GM13976 (cell line): ENCODE measurements around the gene OR6J1.

Experiments
- DNase-seq: peaks from one replicate; pipeline ENCODE4 v3.0.0; 2012; ENCODE audit warnings: low spot score
- in situ Hi-C: fragments of 300-500 bp; cut with MboI; formaldehyde crosslinking; loops from one replicate; pipeline ENCODE4 v1.12.0; 2022; ENCODE audit warnings: low sequenced_read_pairs, mixed read lengths, inconsistent platforms; ENCODE audit not compliant: unreplicated experiment
- TF ChIP-seq, protein P1 (sequence below): IDR thresholded peaks from 2 replicates; pipeline ENCODE4 v1.5.1; 2012; ENCODE audit warnings: borderline replicate concordance, mild to moderate bottlenecking; ENCODE audit not compliant: insufficient read depth; ENCODE audit errors: extremely low read depth, missing control alignments, control extremely low read depth

The OR6J1 gene

GRCh38 chr14:22607291-22607690 lies 36.9 kb downstream of the OR6J1 start:
- in situ Hi-C loops: no loop called here
- DNase-seq: no peak
- TF ChIP-seq, protein P1, sequence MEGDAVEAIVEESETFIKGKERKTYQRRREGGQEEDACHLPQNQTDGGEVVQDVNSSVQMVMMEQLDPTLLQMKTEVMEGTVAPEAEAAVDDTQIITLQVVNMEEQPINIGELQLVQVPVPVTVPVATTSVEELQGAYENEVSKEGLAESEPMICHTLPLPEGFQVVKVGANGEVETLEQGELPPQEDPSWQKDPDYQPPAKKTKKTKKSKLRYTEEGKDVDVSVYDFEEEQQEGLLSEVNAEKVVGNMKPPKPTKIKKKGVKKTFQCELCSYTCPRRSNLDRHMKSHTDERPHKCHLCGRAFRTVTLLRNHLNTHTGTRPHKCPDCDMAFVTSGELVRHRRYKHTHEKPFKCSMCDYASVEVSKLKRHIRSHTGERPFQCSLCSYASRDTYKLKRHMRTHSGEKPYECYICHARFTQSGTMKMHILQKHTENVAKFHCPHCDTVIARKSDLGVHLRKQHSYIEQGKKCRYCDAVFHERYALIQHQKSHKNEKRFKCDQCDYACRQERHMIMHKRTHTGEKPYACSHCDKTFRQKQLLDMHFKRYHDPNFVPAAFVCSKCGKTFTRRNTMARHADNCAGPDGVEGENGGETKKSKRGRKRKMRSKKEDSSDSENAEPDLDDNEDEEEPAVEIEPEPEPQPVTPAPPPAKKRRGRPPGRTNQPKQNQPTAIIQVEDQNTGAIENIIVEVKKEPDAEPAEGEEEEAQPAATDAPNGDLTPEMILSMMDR: no peak

- in situ Hi-C loops: no loop called here
- TF ChIP-seq, protein P1: no peak
- no peak for DNase-seq
These were observed 37.8 kb downstream of the OR6J1 start for GRCh38 chr14:22606380-22606779.

GRCh38 chr14:22602862-22603261 lies 41.3 kb downstream of the OR6J1 start:
- TF ChIP-seq, protein P1: no peak
- in situ Hi-C loops: no loop called here
- no peak for DNase-seq

DNA sequence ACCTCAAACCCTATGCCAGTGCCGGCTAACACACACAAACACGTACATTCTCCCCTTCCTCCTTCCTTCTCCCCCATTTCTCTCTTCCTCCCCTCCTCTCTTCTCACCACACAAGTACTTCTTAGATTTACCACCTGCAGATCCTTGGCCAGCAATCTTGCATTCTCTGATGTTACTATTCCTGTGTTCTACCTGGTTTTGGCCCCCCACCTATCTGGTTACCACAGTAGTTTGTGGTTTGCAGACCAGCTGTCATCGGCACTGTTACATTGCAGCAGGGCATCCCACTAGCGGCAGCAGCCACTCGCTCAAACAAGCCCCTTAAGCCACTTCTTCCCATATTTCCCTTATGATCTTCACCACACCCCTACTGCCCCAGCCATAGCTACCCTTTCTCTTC lies 42.2 kb downstream of the OR6J1 start:
- in situ Hi-C loops: no loop called here
- TF ChIP-seq, protein P1: no peak
- DNase-seq: no peak

DNA sequence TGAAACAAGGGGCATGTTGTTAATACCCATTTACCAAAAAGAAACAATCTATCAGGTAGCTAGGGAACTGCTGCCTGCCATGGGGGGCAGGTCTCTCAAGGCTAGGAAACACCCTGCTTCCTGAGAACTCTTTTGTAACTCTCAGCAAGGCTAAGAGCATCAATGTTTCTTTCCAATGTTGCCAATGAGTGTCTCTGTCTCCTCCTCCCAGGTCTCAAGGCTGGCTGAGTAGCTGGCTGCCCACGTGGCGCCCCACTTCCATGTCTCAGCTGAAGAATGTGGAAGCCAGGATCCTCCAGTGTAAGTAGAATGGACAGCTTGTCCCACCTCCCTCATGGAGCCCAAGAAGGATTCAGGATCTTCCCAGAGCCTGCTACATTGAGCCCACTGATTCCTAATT lies 42.7 kb downstream of the OR6J1 start:
- DNase-seq: no peak
- TF ChIP-seq, protein P1: no peak
- in situ Hi-C loops: no loop called here

DNA sequence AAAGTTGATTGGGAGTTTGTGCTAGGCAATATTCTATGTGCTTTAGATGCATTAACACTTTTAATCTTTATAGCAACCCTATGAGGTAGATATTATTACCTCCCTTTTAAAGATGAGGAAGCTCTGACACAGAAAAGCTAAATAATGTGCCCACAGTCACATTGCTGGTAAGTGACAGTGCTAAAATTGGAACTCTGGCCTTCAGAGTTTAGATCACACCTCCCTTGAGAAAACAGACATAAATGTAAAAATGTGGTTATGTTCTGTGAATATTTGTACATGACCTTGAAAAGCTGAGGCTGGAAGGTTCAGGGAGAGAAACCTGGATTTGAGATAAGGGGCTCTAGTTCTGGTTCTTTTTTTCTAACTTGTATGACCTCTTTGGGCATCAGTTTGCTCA lies 44.1 kb downstream of the OR6J1 start:
- TF ChIP-seq, protein P1: no peak
- in situ Hi-C loops: no loop called here
- no peak for DNase-seq

DNA sequence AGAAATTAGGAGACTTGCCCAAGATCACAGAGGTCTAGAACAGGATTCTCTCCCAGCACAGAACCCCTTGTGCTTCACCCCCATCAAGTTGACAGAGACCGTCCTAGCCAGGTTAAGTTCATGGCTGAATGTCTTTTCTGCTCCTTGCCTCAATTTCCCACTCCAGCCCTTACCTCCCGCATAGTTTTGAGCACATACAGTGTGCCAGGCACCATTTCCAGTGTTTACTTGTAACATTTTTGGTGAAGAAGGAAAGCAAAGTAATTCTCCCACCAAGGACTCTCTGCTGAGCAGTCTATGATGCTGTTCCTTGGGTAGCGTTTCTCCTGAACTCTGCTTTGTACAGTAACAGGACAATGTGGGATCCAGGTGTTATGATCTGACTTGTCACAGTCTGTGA lies 44.8 kb downstream of the OR6J1 start:
- DNase-seq: no peak
- in situ Hi-C loops: no loop called here
- TF ChIP-seq, protein P1: no peak
